ENCODE data around the gene HYOU1.
"Not testable (repeated sequence)": the region's sequence is repeated elsewhere in the genome, so short reads cannot be mapped to it uniquely, and the experiment has no call there.

The HYOU1 gene

DNA sequence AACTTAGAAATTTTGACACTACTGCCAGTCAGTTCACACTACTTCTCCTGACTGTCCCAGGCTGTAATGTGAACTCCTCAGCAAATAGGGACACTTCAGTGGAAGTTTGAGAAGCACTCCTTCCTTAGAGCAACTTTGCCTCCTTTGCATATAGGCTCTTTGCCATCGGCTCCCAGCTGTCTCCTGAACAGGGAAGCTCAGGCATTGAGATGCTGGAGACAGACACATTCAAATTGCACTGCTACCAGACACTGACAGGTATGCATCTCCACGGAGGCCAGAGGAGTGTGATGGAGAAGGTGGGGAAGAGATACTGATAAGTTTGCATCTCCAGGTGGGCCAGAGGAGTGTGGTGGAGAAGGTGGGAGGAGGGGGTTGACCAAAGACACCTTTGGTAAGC is 37.0 kb downstream of the HYOU1 start:
- DNase-seq (ENCODE audit: low read depth in 2 of 2, low spot score in 1 of 2), result no peak

DNA sequence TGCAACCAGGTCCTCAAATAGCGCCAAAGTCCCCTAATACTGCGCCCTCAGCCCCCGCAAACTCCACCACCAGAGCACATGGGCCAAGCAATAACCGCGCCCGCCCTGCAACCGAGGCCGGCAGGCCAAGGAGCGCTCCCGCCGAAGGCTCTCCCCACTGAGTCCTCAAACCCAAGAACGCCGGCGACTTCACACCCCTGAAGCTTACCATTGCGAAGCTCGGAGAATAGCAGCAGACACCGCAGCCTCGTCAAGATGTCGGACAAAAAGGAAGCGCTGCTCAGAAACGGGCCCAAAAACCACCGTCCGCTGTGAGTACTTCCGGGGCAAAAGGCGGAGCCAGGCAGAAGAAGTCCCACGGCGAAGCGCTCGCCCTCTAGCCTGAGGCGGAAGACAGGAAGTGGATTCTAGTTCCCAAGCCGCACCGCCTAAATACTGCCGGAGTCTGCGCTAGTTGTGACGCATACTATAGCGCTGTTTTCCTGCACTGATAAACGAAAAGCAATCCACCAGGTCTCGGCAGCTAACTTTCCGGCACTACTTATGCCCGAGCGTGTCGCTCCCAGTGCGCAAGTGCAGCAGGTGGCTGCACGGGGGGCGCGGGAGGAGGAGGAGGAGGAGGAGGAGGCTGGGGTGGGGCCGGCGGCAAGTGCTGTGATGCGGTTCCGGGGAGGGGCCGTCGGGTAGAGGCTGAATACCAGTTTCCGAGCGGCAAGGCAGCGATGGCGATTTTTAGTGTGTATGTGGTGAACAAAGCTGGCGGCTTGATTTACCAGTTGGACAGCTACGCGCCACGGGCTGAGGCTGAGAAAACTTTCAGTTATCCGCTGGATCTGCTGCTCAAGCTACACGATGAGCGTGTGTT is 38.7 kb downstream of the HYOU1 start, which contains the start of the genes RPS25 and TRAPPC4:
Gene RPS25, minus strand, starts transcription at position 270 of the 865 bp plus-strand sequence. Its CDS starts 59 bp downstream, at position 211.
Gene TRAPPC4, plus strand, starts transcription at position 693 of the 865 bp plus-strand sequence. Its CDS starts 30 bp downstream, at position 723.
- DNase-seq (ENCODE audit: low read depth in 2 of 2, low spot score in 1 of 2), result peak; percentile 83 to 90

DNA sequence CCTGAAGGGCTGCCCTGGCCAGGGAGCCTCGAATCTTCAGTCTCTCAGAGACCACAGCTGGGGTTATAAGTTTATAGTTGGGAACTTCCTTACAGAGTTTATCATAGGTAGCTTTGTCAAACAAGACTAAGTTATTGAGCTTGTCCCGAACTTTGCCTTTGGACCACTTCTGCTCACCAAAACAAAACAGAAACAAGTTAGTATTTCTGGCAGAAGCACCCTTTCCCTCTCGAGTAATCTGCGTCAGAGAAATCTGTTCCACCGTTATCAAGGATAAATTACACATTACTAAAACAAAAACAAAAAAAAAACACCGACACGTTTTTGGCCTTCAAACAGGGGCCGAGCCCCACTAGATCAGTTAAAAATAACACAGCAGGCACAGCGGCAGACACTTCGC is 39.6 kb downstream of the HYOU1 start:
- DNase-seq (ENCODE audit: low read depth in 2 of 2, low spot score in 1 of 2), result not testable (repeated sequence)

DNA sequence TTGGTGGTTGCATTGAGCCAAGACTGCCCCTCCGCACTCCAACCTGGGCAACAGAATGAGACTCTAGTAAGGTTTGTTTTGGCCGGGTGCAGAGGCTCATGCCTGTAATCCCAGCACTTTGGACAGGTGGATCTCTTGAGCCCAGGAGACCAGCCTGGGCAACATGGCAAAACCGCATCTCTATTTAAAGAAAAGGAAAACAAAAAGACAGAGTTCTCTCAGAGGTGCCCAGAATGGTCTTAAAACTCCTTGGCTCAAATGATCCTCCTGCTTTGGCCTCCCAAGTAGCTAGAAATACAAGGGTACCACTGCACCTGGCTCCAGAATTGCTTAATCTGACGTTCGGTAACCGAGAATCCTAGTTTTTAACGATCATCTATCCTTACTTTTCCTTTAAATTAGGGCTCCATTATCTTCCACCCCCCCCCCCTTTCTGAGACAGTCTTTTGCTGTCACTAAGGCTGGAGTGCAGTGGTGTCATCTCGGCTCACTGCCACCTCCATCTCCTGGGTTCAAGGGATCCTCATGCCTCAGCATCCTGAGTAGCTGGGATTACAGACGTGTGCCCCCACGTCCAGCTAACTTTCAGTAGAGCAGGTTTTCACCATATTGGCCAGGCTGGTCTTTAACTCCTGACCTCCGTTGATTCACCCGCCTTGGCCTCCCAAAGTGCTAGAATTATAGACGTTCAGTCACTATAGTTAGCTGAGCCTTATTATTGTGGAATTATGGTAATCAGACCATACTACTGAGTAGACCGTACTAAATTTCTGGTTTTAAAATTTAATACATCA is 40.6 kb downstream of the HYOU1 start:
- no peak for DNase-seq (ENCODE audit: low read depth in 2 of 2, low spot score in 1 of 2)

DNA sequence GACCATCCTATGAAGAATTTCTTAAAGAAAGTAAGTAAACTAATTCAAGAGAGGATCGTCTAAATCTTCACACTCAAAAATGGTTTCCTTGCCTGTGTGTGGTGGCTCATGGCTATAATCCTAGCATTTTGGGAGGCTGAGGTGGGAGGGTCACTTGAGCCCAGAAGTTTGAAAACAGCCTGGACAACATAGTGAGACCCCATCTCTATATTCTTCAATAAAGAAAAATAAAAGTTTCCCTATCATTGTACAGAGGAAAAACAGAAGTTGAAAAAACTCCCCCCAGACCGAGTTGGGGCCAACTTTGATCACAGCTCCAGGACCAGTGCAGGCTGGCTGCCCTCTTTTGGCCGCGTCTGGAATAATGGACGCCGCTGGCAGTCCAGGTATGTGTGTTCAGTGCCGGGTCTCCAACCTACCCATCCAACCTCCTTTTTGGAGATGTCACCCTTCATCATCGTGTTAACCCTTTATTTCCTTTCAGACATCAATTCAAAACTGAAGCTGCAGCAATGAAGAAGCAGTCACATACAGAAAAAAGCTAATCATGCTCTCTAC is 41.9 kb downstream of the HYOU1 start:
- DNase-seq (ENCODE audit: low read depth in 2 of 2, low spot score in 1 of 2), result no peak

DNA sequence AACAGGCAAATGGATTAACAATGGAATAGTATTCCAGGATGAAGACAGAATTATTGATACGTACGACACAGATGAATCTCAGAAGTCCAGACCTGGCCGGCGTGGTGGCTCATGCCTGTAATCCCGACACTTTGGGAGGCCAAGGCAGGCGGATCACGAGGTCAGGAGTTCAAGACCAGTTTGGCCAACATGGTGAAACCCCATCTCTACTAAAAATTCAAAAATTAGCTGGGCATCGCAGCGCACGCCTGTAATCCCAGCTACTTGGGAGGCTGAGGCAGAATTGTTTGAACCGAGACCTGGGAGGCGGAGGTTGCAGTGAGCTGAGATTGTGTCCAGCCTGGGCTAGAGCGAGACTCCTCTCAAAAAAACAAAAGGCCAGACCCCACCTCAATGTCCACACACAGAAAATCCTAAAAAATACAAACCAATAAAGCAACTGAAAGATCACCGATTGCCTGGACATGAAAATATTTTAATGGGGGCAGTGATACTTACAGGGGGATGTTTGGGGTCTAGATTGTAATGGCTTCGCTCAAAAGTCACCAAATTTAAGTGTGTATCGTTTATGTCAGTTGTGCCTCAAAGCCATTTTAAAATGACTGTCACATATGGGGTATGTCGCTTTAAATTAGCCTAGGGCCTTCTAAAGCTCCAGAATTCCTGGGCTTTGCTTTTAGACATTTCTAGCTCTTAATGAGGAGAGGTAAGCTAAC is 42.6 kb downstream of the HYOU1 start:
- DNase-seq (ENCODE audit: low read depth in 2 of 2, low spot score in 1 of 2), result no peak

DNA sequence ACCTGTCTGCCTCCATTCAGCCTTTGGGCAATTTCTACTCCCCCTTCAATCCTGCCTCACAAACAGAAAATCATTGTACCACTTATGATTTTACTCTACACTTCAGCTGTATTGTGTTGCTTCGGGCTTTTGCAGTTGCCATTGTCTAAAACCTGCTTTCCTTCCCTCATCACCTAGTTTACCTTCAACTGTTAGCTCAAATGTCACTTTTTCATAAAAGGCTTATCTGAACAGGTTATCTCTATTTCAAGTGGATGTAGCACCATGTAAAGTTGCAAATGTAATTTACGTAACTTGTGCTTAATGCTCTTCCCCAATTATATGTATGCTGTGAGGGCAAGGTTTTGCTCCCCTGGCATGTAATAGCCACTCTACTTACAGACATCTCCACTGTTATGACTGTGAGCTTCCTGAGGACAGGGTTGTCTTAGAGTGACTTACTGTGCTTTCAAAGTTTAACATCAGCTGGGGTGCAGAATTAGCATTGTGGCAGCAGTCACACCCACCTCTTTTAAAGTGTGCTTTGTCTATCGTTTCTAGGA is 44.3 kb downstream of the HYOU1 start:
- DNase-seq (ENCODE audit: low read depth in 2 of 2, low spot score in 1 of 2), result no peak

DNA sequence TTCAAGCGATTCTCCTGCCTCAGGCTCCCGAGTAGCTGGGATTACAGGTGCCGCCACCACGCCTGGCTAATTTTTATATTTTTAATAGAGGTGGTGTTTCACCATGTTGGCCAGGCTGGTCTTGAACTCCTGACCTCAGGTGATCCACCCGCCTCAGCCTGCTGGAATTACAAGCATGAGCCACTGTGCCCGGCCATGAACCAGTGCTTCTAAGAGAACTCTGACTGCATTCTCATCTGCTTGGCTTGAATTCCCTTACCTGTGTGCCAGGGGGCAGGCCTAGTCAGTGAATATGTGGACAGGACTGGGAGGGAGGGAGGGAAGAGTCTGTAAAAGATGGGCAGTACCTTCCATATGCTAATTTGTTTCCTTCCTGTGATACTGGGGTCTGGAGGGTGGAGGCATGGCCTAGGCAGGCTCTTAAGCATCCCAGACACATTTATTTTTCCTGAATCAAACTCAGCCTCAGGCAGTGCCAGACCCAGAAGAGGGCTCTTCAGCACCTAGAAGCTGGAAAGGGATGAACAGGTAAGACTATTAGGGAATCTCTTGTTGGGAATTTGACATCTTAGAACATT is 45.4 kb downstream of the HYOU1 start:
- no peak for DNase-seq (ENCODE audit: low read depth in 2 of 2, low spot score in 1 of 2)

DNA sequence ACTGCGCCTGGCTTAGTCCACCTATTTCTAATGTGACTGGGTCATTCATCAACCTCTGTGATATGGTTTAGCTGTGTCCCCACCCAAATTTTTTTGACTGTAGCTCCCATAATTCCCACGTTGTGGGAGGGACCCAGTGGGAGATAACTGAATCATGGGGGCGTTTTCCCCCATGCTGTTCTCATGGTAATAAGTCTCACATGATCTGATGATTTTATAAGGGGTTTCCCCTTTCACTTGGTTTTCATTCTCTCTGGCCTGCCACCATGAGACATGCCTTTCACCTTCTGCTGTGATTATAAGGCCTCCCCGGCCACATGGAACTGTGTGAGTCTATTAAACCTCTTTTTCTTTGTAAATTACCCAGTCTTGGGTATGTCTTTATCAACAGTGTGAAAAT is 50.3 kb downstream of the HYOU1 start:
- no peak for DNase-seq (ENCODE audit: low read depth in 2 of 2, low spot score in 1 of 2)

DNA sequence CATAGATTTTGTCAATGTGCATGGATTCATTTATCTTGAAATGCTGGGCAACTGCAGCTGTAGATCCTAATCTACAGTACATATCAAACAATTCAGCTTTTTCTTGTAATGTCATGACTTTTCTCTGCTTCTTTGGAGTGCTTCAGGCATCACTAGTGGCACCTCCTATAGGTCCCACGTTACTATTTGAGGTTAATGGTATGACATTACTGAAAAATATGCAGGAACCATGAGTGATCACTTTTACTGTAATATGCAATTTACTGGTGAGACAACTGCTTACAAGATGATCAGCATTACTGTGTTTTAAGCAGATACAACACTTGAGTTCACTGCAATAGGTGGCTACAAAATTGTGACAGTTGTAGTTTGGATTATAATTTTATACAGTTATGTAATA is 56.1 kb downstream of the HYOU1 start:
- no peak for DNase-seq (ENCODE audit: low read depth in 2 of 2, low spot score in 1 of 2)

DNA sequence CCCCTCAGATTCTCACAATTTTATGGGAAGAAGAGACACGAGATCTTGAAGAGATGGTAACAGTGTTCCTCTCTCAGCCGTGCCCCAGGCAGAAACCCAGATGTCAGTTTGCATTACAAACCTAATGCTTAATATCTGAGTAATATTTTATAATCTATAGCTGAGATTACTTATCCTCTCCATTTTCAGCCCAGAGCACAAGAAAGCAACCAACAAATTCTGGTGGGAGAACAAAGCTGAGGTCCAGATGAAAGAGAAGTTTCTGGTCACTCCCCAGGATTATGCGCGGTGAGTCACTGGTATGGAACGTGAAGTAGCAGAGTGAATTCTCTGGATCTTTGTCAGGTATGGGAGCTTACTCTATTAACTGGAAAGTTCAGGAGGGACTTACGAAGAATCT is 58.2 kb downstream of the HYOU1 start:
- DNase-seq (ENCODE audit: low read depth in 2 of 2, low spot score in 1 of 2), result no peak

DNA sequence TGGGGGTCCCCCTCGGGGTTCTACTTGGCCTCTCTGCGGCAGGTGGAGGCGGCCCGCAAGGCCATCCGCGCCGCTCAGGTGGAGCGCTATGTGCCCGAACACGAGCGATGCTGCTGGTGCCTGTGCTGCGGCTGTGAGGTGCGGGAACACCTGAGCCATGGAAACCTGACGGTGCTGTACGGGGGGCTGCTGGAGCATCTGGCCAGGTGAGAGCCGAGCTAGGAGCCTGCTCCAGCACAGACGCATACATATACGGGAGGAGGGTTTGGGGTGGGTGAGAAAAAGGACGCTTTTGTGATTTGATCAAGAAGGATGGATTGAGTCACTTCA is 58.7 kb downstream of the HYOU1 start:
- DNase-seq (ENCODE audit: low read depth in 2 of 2, low spot score in 1 of 2), result no peak

DNA sequence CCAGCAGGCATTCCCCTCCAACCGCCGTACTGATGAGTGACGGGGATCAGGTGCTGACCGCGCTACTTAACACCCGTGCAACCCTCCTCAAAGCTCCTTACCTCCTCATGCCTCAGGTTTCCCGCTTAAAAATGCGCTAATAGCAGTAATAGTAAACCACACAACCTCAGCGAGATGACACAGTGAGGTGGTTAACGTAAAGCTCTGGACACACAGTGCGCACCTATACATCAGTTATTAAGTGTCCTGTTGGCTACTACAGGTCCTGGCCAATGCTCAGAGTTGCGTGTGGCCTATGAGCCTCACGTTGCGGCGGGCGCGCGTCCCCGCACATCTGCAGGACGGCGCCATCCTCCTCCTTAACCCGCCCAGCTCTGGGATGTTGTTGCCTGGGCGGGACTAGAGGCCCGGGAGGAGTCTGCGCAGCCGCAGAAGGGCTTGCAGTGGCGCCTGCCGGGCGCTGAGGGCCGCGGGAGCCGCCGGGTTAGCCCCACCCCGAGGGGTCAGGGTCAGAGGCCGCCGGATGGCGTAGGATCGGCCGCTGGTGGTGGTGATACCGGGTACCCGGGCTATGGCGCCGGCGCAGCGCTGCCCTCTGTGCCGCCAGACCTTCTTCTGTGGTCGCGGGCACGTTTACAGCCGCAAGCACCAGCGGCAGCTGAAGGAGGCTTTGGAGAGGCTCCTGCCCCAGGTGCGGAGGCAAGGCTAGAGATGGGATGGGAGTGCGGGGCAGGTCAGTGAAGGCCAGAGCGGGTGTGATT is 59.2 kb downstream of the HYOU1 start, which contains the start of gene CENATAC:
Gene CENATAC, plus strand, starts transcription at position 512 of the 761 bp plus-strand sequence. Its CDS starts 60 bp downstream, at position 572.
- DNase-seq (ENCODE audit: low read depth in 2 of 2, low spot score in 1 of 2), result peak; percentile 87 to 89

DNA sequence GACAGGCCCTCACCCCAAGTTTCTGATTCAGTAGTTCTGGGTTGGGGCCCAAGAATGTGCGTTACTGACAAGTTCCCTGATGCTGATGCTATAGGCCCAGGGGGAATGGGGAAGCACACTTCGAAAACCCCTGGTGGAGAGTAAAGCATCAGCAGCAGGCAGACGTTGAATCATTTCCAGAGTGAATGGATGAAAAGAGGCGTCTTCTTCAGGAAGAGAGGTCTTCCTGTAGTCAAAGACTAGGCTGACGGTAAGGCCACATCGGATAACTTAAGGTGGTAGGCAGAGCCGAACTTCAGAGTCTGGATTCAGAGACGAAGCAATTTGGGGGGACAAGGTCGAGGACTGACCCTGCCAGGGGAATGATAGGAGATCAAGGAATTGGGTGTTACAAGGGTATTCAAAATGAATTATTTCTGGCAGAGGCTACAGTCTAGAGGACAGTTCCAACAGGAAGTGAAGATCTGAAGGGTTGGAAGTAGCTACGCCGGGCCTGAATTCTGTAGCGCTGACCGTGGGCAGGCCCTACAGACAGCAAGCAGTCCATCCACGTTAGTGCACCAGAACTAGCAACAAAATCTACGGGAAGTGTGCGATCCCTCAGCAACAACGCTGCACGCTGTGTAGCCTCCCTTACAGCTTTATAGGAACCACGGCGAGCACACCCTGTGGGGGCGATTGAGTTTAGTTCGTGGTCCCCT is 59.9 kb downstream of the HYOU1 start:
- DNase-seq (ENCODE audit: low read depth in 2 of 2, low spot score in 1 of 2), result no peak

Measured in stimulated activated CD8-positive, alpha-beta memory T cell treated with anti-CD3 and anti-CD28 coated beads, Interleukin-4, amount 100 ng/mL, for 4 hours (primary cell).